Stimulated activated CD4-positive, alpha-beta T cell treated with anti-CD3 and anti-CD28 coated beads, TNF-alpha, amount 100 ng/mL, for 24 hours (primary cell): ENCODE results near the gene STAMBP.
"Not testable (repeated sequence)": the region's sequence is repeated elsewhere in the genome, so short reads cannot be mapped to it uniquely, and the experiment has no call there.

Source experiments
- DNase-seq, 3 experiments: peaks; one replicate each; pipeline ENCODE4 v3.0.0-alpha.2; 2020; ENCODE audit warnings: low read depth in 3 of 3

Gene STAMBP

DNA sequence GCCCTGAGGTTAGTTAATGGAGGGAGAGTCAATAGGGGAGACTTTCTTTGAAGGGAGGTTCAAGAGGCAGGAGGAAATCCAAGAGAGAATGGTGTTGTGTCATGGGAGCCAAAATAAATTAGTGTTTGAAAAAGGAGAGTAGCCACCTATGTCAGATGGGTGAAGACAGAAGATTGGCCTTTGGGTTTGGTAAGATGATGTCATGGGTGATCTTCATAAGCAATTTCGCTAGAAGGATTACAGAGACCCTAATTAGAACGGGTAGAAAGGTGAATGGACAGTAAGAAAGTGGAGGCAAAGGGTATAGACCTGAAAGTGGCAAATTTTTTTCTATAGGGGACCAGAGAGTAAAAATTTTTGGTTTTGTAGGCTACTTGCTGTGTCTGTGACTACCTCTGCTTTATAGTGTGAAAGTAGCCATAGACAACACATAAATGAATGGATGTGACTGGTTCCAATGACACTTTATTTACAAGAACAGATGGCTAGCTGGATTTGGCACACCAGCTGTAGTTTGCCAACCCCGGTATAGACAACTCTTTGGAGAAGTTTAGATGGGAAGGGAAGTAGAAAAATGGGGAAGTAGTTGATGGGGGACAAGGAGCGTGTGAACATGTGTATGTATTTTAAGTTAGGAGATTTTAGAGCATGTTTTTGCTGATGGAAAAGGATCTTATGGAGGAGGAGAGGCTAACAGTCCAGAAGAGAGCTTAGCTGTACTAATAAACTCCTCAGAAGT lies 9.3 kb downstream of the STAMBP start:
- DNase-seq = no peak

DNA sequence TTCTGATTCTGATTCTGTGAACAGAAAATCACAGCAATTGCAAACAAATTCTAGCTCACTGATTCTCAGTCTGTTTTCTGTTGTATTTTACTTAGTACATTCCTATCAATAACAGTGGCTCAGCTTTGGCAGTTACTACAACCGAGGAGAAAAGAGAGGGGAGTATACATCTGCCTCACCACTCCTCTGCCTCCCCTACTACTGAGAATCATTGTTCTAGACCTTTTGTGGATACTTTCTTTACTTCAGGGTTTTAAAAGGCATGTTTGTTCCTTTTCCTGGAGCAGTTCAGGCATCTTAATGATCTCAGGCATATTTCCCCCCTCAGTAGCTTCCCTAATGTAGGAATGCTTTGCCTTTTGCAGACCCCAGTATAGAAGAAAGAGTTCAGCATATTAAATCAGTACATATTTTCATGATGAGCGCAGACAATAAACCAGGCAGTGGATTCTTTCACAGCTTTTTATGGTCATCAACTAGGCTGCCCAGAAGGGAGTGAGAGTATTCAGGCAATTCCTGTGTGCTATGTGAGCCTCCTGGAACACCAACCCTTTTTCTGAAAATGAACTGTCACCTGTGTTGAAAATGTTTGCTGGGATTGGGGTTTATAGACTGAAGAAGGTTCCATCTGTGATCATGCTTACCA lies 10.3 kb downstream of the STAMBP start:
- no peak for DNase-seq

DNA sequence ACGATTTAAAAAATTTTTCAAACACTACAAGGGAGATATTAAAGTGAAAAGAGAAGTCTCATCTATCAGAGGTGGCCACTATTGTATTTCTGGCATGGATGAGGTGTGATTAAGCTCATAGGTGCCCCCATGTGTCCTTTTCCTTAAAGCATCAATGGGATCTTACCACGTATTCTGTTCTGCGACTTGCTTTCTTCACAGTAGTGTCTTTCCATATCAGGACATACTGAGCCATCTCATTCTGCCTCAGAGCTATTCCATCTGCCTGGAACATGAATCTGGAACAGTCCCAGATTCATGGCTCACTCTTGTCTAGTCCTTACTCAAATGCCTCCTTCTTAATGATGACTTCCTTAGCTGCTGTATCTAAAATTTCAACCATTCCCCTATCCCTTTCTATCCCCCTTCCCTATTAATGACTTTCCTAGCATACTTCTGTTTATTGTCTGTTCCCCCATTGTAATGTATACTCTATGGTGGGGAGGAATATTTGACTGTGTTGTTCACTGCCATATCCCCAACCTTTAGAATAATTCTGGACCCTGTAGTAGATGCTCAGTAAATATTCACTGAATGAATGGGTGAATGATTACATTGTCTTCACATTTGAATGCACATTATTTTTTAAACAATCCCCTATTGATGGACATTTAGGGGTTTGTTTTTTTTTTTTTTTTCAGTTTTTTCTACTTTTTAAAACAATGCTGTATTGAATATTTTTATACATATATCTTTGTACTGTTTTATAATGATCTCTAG lies 11.1 kb downstream of the STAMBP start:
- no peak for DNase-seq

DNA sequence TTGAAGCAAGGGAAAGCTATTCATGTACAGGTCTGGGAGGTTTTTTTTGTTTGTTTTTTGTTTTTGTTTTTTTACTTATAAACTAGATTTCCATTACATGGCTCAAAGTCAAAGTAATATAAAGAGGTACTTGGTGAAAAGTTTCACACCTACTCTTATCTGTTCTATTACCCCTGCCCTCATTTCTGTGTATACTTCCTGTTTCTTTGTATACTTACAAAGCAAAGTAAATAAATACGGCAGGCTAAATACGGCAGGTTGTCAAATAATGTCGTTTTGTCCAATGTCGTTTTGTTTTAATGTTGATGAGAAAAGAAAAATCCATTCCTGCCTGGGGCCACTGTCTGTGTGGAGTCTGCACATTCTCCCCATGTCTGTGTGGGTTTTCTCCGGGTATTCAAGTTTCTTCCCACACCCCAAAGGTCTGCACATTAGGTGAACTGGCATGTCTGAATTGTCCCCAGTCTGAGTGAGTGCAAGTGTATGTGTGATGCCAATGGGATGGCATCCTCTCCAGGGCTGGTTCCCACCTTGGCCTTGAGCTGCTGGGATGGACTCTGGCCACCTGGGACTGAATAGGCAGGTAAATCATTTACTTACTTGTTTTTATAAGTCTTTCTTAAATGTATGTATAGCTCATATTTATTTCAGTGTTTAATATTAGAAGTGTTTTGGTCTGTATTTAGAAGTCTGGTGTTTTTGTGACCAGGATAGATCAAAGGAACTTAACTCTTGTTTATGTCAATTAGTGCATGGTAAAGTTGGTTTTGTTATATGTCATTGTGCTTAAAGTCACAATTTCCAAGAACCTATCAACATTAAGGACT lies 13.4 kb downstream of the STAMBP start:
- DNase-seq = no peak

DNA sequence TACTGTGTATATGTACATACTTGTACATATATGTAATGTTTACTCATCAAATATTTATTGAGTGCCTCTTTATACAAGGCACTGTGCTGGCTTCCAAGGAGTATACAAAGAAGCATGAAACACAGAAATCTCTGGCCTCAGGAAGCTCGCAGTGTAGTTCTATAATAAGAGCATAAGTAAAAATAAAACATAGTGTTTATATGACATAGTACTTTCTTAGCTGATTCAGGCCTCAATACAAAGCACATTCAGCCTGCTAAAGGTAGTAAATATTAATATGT lies 13.9 kb downstream of the STAMBP start:
- no peak for DNase-seq

DNA sequence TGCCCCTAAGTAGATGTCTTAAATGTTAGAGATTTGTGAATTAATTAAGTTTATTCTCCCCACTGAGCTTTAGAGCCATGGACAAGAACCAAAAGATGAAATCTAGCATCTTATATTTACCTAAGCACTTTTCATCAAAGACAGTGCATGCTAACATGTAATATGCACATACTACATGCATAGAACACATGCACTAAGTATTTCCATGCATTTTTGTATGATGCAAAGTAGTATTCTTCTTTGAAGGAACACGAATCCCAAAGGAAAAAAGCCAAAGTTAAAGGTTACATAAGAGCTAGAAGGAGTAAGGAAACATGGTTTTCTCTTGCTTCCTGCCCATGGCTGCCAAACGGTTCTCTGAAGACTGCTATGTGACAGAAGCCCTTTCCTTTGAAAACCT lies 15.3 kb downstream of the STAMBP start:
- no peak for DNase-seq

DNA sequence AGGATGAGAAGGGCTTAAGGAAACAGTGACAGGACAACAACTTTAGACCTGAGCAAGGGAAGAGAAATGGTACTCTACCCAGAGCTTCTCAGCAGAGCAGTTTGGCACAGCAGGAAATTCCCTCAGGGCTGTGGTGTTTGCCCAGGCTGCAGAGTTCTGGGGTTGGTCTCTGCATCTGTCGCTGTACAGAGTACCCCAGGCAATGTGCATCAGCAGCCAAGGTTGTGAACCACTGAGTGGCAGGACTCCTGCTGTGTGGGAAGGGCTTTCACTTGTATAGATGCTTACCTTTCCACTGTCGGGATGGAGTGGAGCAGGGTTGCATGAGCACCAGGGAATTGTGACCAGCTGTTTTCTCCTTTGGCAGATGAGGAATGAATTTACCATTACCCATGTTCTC lies 21.2 kb downstream of the STAMBP start:
- no peak for DNase-seq

DNA sequence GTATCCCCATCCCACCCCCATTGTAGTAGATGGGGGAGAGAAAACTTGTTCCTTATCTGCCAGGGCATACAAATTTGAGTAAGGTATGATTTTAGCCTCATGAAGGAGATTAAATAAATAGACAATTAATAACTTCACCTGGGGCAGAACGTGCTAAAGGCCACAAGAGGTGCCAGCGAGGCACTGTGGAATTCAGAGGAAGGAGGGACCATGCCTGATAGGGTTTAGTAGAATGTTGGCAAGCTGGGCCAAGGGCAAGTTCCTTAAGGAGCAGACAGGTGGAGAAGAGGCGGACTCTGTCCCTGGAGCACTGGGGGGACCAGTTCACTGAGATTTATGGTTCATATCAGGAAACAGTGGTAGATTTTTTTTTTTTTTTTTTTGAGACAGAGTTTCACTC lies 22.5 kb downstream of the STAMBP start:
- DNase-seq = no peak

DNA sequence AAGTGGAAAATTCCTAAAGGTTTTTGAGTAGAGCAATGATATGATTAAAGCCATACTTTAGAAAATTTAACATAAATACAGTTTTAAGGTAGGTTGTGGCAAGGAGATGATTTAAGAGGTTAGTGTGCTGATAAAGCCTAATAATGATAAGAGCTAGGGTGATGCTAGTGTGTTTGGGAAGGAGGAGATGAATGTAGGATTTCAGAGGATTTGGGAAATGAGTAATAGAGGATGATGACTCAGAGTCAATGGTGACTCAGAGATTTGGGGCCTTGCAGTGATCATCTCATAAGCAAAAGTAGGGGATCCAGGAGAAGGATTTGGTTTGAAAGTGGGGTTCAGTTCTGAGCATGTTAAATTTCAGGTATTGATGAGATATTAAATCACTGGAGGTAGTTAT lies 23.3 kb downstream of the STAMBP start:
- no peak for DNase-seq

DNA sequence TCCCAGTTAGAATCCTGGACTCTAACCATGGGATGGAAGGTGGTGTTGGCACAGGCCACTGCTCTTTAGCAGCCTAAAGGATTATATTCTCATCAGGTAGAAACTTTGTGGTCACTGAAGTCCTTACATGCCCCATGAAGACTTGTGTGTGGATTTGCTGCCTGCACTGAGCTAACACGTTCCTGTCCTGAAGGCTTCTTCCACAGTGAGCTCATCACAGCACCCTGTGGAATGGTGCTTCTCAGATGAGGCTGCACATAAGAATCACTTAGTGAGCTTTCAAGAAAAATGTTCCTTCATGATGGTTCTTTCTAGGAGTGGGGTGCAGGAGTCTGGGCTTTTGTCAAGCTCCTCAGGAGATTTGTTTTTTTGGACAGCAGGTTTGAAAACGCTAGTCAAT lies 26.8 kb downstream of the STAMBP start:
- no peak for DNase-seq

DNA sequence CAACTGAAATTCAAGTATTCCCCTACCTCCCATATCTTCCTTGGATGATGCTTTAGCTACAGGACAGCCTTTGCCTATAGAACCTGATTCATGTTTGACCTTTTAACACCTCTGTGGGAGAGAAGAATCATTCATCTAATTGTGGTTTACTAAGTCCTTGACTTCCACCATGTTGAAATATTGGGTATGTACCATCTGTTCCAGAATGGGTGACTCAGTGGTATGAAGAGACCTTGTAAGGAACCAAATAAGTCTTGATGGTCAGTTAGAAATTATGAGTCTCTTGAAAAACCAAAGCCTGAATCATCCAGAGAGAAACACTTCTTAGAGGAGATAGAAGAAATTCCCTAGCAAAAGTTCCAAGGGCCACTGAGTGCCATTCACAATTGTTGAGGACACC lies 27.5 kb downstream of the STAMBP start:
- no peak for DNase-seq

DNA sequence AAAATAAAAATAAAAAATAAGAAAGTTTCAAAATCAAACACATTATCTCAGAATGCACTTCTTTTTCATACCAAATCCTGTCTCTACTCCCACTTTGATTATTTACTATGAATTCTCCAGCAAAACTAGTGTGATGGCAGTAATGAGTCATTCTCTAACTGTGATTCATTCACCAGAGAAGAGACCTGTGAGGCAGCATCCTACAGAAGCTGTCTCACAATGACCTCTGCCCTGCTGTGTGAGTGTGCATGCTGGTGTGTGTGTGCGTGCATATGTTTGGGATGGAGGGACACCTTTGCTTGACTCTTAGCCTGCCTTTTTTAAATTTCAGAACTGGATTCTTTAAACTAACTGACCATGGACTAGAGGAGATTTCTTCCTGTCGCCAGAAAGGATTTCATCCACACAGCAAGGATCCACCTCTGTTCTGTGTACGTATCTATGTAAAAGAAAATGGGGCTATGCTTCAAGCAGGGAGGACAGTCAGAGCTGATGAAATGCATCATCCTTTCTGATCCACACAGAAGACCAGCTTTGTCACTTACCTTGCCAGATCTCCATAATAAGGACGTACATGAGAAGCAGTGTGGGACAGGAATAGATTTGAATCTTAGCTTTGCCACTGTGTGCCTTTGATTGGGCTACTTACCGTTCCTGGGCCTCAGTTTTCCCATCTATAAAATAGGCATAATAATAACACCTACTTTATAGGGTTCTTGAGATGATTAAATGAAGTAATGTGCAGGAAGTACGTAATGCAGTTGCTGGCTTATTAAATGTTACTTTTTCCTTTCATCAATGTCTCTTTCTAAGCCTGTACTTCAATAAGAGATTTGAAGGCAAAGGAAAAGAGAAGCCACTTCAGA lies 31.2 kb downstream of the STAMBP start:
- DNase-seq = peak; percentile 13 to 45 (median 22)

DNA sequence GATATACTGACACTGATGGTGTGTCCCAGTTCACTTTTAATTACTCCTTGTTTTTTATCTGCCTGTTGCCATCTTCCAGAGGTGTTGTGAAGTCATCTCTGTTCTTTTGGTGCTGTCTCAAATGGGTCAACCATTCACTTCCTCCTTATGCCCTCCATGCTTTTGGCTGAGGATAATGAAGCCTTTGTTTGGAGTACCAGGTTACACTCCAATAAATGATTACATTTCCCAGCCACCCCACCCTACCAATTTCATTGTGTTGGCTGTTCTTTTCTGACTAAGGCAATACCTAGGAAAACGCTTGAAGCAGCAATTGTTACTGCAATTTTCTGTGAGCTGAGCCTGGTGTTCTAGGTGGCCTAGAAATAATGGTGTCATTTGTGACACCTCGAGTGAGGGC lies 34.2 kb downstream of the STAMBP start:
- DNase-seq = no peak

DNA sequence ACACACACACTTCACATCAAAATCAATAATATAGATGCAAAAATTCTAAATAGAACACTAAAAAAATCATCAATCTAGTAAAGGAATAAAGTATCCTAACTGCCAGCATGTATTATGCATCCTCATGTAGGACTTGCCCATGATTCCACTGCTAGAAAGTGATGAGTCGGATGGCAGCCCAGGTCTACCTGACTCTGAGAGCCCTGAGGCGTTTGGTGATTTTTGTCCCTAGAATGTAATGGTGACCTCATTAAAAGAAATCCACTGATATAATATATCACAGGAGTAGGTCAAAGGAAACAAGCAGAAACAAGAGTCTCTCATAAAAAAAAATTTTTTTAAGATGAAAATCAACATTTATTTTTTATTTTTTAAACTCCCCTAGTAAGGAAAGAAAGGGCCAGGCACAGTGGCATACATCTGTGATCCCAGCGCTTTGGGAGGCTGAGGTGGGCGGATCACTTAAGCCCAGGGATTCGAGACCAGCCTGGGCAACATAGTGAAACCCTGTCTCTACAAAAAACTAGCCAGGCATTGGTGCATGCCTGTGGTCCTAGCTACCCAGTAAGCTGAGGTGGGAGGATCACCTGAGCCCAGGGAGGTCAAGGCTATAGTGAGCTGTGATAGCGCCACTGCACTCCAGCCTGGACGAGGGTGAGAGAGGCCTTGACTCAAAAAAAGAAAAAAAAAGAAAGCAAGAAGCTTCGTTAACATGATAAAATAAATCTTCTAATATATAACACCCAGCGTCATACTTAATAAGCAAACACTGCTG lies 39.6 kb downstream of the STAMBP start:
- no peak for DNase-seq

DNA sequence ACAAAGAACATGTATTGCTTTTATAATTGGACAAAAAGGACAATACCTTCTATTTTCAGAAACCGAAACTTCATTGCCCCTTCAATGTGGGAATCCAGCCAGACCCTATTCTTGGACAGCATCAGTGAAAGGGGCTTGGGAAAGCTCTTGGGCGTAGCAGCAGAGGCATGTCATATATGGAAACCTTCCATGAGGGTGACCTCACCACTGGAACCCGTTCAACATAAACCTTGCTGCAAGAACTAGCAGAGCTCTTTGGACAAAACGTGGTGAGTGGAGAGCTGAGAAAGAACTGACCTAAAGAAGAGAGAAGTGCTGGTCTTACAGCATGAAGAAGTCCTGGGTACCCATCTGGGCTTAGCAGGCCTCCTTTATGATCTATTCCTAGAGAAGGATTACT lies 41.3 kb downstream of the STAMBP start:
- DNase-seq = no peak

DNA sequence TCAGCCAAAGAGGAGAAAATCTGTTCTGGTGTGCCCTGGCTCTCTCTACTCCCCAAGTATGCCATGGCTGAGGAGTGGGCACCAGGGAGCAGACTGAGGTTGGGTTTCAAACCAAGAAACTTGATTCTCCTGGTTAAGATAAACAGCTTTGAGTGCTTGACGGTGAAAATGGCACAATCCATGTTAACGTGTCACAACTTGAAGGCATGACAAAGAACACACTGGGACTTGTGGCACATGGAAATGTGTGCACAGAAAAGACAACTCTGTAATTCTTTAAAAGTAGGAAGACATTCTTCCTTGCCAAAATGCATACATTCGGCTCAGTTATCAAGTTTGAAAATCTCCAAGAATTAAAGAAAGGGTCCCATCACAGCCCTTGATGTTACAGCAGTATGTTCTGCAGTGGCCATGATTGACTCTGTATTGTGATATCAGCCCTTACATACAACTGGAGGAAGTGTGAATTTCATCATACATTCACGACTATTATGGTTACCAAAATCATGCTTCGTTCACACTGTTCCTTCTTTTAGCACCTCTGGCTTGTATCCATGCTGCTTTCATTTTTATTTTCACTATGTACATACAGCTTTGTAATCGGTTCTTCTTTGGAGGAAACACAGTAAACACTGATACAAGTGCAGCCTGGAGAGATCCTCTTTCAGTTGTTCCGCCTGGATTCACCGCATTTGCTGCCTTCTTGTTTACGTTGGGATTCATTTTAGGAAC lies 48.5 kb downstream of the STAMBP start:
- no peak for DNase-seq

DNA sequence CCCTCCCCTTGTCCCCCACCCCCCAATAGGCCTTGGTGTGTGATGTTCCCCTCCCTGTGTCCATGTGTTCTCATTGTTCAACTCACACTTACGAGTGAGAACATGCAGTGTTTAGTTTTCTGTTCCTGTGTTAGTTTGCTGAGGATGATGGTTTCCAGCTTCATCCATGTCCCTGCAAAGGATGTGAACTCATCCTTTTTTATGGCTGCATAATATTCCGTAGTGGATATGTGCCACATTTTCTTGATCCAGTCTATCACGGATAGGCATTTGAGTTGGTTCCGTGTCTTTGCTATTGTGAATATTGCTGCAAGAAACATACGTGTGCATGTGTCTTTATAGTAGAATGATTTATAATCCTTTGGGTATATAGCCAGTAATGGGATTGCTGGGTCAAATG lies 49.2 kb downstream of the STAMBP start:
- not testable (repeated sequence) for DNase-seq

DNA sequence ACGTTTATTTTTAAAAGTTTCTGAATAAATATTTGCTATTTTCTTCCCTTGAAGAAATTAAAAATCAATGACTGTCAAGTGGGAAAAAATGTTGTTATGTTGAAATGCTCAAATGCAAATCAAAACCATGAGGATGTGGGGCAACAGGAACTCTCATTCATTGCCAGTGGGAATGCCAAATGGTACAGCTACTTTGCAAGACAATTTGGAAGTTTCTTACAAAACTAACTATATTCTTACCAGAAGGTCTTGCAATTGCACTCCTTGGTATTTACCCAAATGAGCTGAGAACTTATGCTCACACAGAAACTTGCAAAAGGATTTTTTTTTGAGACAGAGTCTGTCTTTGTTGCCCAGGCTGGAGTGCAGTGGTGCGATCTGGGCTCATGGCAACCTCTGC lies 56.6 kb downstream of the STAMBP start:
- DNase-seq = no peak

DNA sequence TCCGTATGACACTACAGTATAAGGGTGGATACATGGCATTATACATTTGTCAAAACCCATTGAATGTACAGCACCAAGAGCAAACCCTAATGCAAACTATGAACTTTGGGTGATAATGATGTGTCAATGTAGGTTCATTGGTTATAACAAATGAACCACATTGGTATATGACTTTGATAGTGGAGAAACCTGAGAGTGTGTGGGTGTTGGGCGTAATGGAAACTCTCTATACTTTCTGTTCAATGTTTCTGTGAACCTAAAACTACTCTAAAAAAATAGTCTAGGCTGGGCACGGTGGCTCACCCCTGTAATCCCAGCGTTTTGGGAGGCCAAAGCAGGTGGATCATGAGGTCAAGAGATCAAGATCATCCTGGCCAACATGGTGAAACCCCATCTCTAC lies 57.6 kb downstream of the STAMBP start:
- peak; percentile 35 to 52 (median 44) for DNase-seq
